ENCODE data around the gene COL17A1. TPM values are rescaled to one million over a fixed set of nuclear protein-coding genes. Genes with fewer than 3 reads are reported as not detected.

Gene COL17A1
- total RNA-seq, 1 donor from 2014 or later = 1.5 TPM

- intact Hi-C loops (cut with DNase I) = no loop called here
- ATAC-seq (no peak), DNase-seq (no peak)
- no peaks in the 10 kb centered on the region for H3K36me3 ChIP-seq
- TF ChIP-seq CTCF (IDR thresholded peaks at IDR 0.05) = no peak
- no peak overlapping the region for H3K27ac ChIP-seq
- H3K4me3 ChIP-seq = no peak overlapping the region
- no peaks in the 10 kb centered on the region for H3K9me3 ChIP-seq
- H3K4me1 ChIP-seq = peaks cover 3% of the 10 kb centered on the region
- H3K27me3 ChIP-seq = no peaks in the 10 kb centered on the region
Observed at GRCh38 chr10:104081998-104082397, 3.7 kb downstream of the COL17A1 start.

- Histone ChIP-seq H3K27ac (no peak overlapping the region), H3K27me3 (no peaks in the 10 kb centered on the region), H3K4me1 (peaks cover 3% of the 10 kb centered on the region), H3K36me3 (no peaks in the 10 kb centered on the region), H3K4me3 (no peak overlapping the region), H3K9me3 (no peaks in the 10 kb centered on the region)
- DNase-seq = no peak
- ATAC-seq = no peak
- intact Hi-C loops (cut with DNase I) = no loop called here
- TF ChIP-seq CTCF (IDR thresholded peaks at IDR 0.05) = peak; percentile 37
Observed at GRCh38 chr10:104080762-104081161, 4.9 kb downstream of the COL17A1 start.

- H3K36me3 ChIP-seq = no peaks in the 10 kb centered on the region
- H3K4me3 ChIP-seq = no peak overlapping the region
- DNase-seq (no peak), ATAC-seq (no peak)
- TF ChIP-seq CTCF (IDR thresholded peaks at IDR 0.05) = no peak
- no peak overlapping the region for H3K27ac ChIP-seq
- H3K27me3 ChIP-seq = no peaks in the 10 kb centered on the region
- intact Hi-C loops (cut with DNase I) = no loop called here
- no peaks in the 10 kb centered on the region for H3K9me3 ChIP-seq
- no peaks in the 10 kb centered on the region for H3K4me1 ChIP-seq
Observed at GRCh38 chr10:104077663-104078151, 8.0 kb downstream of the COL17A1 start.

GRCh38 chr10:104077247-104077646, 8.4 kb downstream of the COL17A1 start:
- H3K27me3 ChIP-seq = no peaks in the 10 kb centered on the region
- DNase-seq (no peak), ATAC-seq (no peak)
- H3K4me1 ChIP-seq = no peaks in the 10 kb centered on the region
- no peaks in the 10 kb centered on the region for H3K9me3 ChIP-seq
- TF ChIP-seq CTCF (IDR thresholded peaks at IDR 0.05) = no peak
- no peak overlapping the region for H3K4me3 ChIP-seq
- no peak overlapping the region for H3K27ac ChIP-seq
- intact Hi-C loops (cut with DNase I) = no loop called here
- no peaks in the 10 kb centered on the region for H3K36me3 ChIP-seq

- intact Hi-C loops (cut with DNase I) = no loop called here
- DNase-seq = no peak
- no peaks in the 10 kb centered on the region for H3K27me3 ChIP-seq
- TF ChIP-seq CTCF (IDR thresholded peaks at IDR 0.05) = no peak
- no peaks in the 10 kb centered on the region for H3K4me1 ChIP-seq
- no peaks in the 10 kb centered on the region for H3K36me3 ChIP-seq
- ATAC-seq = peak; percentile 55
- H3K27ac ChIP-seq = no peak overlapping the region
- H3K9me3 ChIP-seq = no peaks in the 10 kb centered on the region
- no peak overlapping the region for H3K4me3 ChIP-seq
Observed at GRCh38 chr10:104076743-104077160, 8.9 kb downstream of the COL17A1 start.

- H3K4me3 ChIP-seq = no peak overlapping the region
- no peaks in the 10 kb centered on the region for H3K9me3 ChIP-seq
- intact Hi-C loops (cut with DNase I) = no loop called here
- no peaks in the 10 kb centered on the region for H3K27me3 ChIP-seq
- no peaks in the 10 kb centered on the region for H3K36me3 ChIP-seq
- no peak for TF ChIP-seq CTCF (IDR thresholded peaks at IDR 0.05)
- ATAC-seq (no peak), DNase-seq (no peak)
- no peak overlapping the region for H3K27ac ChIP-seq
- no peaks in the 10 kb centered on the region for H3K4me1 ChIP-seq
Observed at GRCh38 chr10:104074505-104074904, 11.2 kb downstream of the COL17A1 start.

Measured in upper lobe of right lung (tissue), 1 donor.